ENCODE measurements around the gene RAB31. TPM values are rescaled to one million over a fixed set of nuclear protein-coding genes. Genes with fewer than 3 reads are reported as not detected.

RAB31 gene
- total and polyA plus RNA-seq, 2 experiments from 2014 or later, result 26.0 to 81.8 TPM

GRCh38 chr18:9824952-9825371 is 116.9 kb downstream of the RAB31 start:
- peak overlapping the region; percentile 47 for H3K4me2 ChIP-seq
- no peak overlapping the region for H3K4me3 ChIP-seq
- H4K20me1 ChIP-seq (ENCODE audit: insufficient read depth, poor library complexity, severe bottlenecking), result no peaks in the 10 kb centered on the region
- H3K36me3 ChIP-seq (replicated peaks; ENCODE audit: insufficient read depth, low read depth), result no peaks in the 10 kb centered on the region
- H3K9me3 ChIP-seq (ENCODE audit: low read depth), result no peaks in the 10 kb centered on the region
- peak overlapping the region; percentile 89 for H3K27ac ChIP-seq
- H3K4me1 ChIP-seq (ENCODE audit: insufficient read depth), result peaks cover 9% of the 10 kb centered on the region
- no peaks in the 10 kb centered on the region for H3K9me2 ChIP-seq (replicated peaks; ENCODE audit: insufficient read depth)
- TF ChIP-seq EZH2 (IDR thresholded peaks at IDR 0.05; ENCODE audit: borderline replicate concordance) (no peak), EZH2phosphoT487 (IDR thresholded peaks at IDR 0.05; ENCODE audit: low read depth, severe bottlenecking, unreplicated experiment) (no peak)
- TF ChIP-seq, protein P1, sequence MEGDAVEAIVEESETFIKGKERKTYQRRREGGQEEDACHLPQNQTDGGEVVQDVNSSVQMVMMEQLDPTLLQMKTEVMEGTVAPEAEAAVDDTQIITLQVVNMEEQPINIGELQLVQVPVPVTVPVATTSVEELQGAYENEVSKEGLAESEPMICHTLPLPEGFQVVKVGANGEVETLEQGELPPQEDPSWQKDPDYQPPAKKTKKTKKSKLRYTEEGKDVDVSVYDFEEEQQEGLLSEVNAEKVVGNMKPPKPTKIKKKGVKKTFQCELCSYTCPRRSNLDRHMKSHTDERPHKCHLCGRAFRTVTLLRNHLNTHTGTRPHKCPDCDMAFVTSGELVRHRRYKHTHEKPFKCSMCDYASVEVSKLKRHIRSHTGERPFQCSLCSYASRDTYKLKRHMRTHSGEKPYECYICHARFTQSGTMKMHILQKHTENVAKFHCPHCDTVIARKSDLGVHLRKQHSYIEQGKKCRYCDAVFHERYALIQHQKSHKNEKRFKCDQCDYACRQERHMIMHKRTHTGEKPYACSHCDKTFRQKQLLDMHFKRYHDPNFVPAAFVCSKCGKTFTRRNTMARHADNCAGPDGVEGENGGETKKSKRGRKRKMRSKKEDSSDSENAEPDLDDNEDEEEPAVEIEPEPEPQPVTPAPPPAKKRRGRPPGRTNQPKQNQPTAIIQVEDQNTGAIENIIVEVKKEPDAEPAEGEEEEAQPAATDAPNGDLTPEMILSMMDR (IDR thresholded peaks at IDR 0.05; ENCODE audit: poor library complexity), result no peak
- DNase-seq (ENCODE audit: low spot score), result no peak
- H2AFZ ChIP-seq, result no peak overlapping the region
- H3K27me3 ChIP-seq, result no peaks in the 10 kb centered on the region
- H3K79me2 ChIP-seq, result no peaks in the 10 kb centered on the region
- WGBS (ENCODE audit: low lambda C conversion rate, missing lambda C conversion rate), result 96% methylated on average over 3 of the region's 3 CpGs

DNA sequence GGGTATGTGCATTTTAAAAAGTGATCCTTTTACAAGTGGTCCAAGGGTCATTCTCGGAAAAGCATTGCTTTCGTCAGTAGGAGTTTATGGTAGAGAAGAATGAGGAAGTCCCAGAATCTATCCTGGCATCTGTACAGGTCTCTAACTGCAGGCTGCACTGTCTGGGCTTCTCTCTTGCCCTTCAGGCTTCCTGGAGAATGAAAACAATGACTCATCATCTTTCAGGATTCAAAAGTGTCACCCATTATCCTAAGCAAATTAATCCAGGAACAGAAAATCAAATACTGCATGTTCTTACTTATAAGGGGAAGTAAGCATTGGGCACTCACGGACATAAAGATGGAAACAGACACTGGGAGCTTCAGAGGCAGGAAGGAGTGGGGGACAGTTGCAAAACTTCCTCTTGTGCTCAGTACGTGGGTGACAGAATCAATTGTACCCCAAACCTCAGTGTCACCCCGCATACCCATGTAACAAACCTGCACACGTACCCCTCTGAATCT is 117.5 kb downstream of the RAB31 start:
- peak; percentile 79 for DNase-seq (ENCODE audit: low spot score)
- H3K79me2 ChIP-seq, result no peaks in the 10 kb centered on the region
- WGBS (ENCODE audit: low lambda C conversion rate, missing lambda C conversion rate), result 64% methylated on average over 6 of the region's 6 CpGs

GRCh38 chr18:9826685-9827084 is 118.6 kb downstream of the RAB31 start:
- Histone ChIP-seq H3K4me2 (no peak overlapping the region), H3K27ac (no peak overlapping the region), H3K9me3 (ENCODE audit: low read depth) (no peaks in the 10 kb centered on the region), H3K4me1 (ENCODE audit: insufficient read depth) (peaks cover 9% of the 10 kb centered on the region), H3K79me2 (no peaks in the 10 kb centered on the region), H2AFZ (no peak overlapping the region), H3K4me3 (no peak overlapping the region), H4K20me1 (ENCODE audit: insufficient read depth, poor library complexity, severe bottlenecking) (no peaks in the 10 kb centered on the region), H3K9me2 (replicated peaks; ENCODE audit: insufficient read depth) (no peaks in the 10 kb centered on the region), H3K27me3 (no peaks in the 10 kb centered on the region), H3K36me3 (replicated peaks; ENCODE audit: insufficient read depth, low read depth) (no peaks in the 10 kb centered on the region)
- no peak for DNase-seq (ENCODE audit: low spot score)
- WGBS (ENCODE audit: low lambda C conversion rate, missing lambda C conversion rate), result 95% methylated on average over 4 of the region's 4 CpGs
- TF ChIP-seq, protein P1 (IDR thresholded peaks at IDR 0.05; ENCODE audit: poor library complexity), result no peak
- TF ChIP-seq EZH2 (IDR thresholded peaks at IDR 0.05; ENCODE audit: borderline replicate concordance) (no peak), EZH2phosphoT487 (IDR thresholded peaks at IDR 0.05; ENCODE audit: low read depth, severe bottlenecking, unreplicated experiment) (no peak)

More for the DNA sequence above, 117.5 kb downstream of the RAB31 start:
- Histone ChIP-seq H3K9me3 (ENCODE audit: low read depth) (no peaks in the 10 kb centered on the region), H3K4me2 (peak overlapping the region; percentile 47), H4K20me1 (ENCODE audit: insufficient read depth, poor library complexity, severe bottlenecking) (no peaks in the 10 kb centered on the region), H3K27me3 (no peaks in the 10 kb centered on the region), H3K4me3 (no peak overlapping the region), H3K27ac (peak overlapping the region; percentile 89), H3K36me3 (replicated peaks; ENCODE audit: insufficient read depth, low read depth) (no peaks in the 10 kb centered on the region), H2AFZ (no peak overlapping the region), H3K9me2 (replicated peaks; ENCODE audit: insufficient read depth) (no peaks in the 10 kb centered on the region), H3K4me1 (ENCODE audit: insufficient read depth) (peaks cover 9% of the 10 kb centered on the region)
- TF ChIP-seq, protein P1 (IDR thresholded peaks at IDR 0.05; ENCODE audit: poor library complexity), result no peak
- TF ChIP-seq EZH2phosphoT487 (IDR thresholded peaks at IDR 0.05; ENCODE audit: low read depth, severe bottlenecking, unreplicated experiment), result no peak
- TF ChIP-seq EZH2 (IDR thresholded peaks at IDR 0.05; ENCODE audit: borderline replicate concordance), result no peak
